ENCODE data around the gene SUPT5H.

SUPT5H gene

DNA sequence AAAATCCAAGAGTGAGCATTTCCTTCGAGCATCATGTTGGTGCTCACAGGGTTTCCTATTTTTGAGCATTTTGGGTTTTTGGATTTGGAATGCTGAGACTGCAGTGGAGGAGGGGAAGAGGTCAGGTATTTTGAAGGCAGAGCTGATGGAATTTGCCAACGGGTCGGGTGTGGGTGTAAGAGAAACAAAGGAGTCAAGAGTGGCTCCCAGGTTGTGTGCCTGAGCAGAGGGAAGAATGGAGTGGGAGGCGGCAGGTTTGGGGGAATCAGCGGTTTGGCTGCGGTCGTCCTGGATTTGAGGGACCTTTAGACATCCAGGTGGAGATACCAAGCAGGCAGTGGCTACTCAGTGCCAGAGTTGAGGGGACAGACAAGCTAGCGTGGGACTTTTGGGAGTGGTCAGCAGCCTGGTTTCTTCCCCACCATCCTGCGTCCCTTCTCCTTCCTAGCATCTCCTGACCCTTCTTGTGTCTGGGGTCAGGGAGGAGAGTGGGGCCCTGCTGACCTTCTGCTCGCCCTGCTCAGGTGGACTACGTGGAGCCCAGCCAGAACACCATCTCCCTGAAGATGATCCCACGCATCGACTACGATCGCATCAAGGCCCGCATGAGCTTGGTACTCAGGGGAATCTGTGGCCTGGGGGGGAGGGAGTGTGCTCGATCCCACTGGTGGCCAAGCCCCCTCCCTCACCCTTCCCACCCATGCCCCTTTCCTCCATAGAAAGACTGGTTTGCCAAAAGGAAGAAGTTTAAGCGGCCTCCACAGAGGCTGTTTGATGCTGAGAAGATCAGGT is 20.8 kb downstream of the SUPT5H start:
- DNase-seq (ENCODE audit: low read depth) = no peak
- TF ChIP-seq, protein P1, sequence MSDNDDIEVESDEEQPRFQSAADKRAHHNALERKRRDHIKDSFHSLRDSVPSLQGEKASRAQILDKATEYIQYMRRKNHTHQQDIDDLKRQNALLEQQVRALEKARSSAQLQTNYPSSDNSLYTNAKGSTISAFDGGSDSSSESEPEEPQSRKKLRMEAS (IDR thresholded peaks at IDR 0.05; ENCODE audit: low read depth, low read length) = no peak
- TF ChIP-seq, protein P2, sequence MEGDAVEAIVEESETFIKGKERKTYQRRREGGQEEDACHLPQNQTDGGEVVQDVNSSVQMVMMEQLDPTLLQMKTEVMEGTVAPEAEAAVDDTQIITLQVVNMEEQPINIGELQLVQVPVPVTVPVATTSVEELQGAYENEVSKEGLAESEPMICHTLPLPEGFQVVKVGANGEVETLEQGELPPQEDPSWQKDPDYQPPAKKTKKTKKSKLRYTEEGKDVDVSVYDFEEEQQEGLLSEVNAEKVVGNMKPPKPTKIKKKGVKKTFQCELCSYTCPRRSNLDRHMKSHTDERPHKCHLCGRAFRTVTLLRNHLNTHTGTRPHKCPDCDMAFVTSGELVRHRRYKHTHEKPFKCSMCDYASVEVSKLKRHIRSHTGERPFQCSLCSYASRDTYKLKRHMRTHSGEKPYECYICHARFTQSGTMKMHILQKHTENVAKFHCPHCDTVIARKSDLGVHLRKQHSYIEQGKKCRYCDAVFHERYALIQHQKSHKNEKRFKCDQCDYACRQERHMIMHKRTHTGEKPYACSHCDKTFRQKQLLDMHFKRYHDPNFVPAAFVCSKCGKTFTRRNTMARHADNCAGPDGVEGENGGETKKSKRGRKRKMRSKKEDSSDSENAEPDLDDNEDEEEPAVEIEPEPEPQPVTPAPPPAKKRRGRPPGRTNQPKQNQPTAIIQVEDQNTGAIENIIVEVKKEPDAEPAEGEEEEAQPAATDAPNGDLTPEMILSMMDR (IDR thresholded peaks at IDR 0.05; ENCODE audit: low read depth, low read length) = no peak
- TF ChIP-seq MYC (IDR thresholded peaks at IDR 0.05; ENCODE audit: low read depth, low read length) (no peak), POLR2A (IDR thresholded peaks at IDR 0.05; ENCODE audit: extremely low read depth, insufficient read length) (no peak)
- no peak overlapping the region for H3K4me3 ChIP-seq (ENCODE audit: low read depth, low read length)

DNA sequence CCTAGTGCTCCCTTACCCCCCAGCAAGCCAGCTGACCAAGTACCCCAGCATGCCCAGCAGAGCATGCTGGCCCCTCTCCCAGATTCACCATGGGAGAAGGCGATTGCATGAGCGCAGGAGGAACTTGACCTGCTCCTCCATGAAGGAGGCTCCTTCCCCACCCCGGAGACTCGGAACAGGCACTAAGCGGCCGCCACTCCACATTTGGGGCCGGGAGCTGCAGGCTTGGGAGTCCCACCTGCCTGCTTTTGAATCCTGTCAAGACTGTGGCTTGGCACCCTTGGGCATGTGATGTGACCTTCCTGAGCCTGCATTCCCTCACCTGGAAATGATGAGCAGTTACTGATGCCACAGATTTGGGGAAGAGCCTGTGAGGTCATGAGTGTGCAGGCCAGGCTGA is 22.6 kb downstream of the SUPT5H start:
- no peak overlapping the region for H3K4me3 ChIP-seq (ENCODE audit: low read depth, low read length)
- TF ChIP-seq MYC (IDR thresholded peaks at IDR 0.05; ENCODE audit: low read depth, low read length) (no peak), POLR2A (IDR thresholded peaks at IDR 0.05; ENCODE audit: extremely low read depth, insufficient read length) (no peak)
- TF ChIP-seq, protein P2 (IDR thresholded peaks at IDR 0.05; ENCODE audit: low read depth, low read length) = no peak
- TF ChIP-seq, protein P1 (IDR thresholded peaks at IDR 0.05; ENCODE audit: low read depth, low read length) = no peak
- no peak for DNase-seq (ENCODE audit: low read depth)

DNA sequence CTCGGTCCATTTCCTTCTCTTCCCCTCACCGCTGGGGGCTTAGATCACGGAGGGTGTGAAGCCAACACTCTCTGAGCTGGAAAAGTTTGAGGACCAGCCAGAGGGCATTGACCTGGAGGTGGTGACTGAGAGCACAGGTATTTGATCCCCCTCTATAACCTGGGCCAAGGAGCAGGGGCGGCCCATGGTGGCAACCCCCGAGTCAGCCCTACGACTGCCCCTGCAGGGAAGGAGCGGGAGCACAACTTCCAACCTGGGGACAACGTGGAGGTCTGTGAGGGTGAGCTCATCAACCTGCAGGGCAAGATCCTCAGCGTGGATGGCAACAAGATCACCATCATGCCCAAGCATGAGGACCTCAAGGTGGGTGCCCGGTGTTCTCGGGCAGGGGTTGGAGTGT is 23.7 kb downstream of the SUPT5H start:
- H3K4me3 ChIP-seq (ENCODE audit: low read depth, low read length) = no peak overlapping the region
- TF ChIP-seq, protein P1 (IDR thresholded peaks at IDR 0.05; ENCODE audit: low read depth, low read length) = no peak
- TF ChIP-seq POLR2A (IDR thresholded peaks at IDR 0.05; ENCODE audit: extremely low read depth, insufficient read length) = no peak
- TF ChIP-seq, protein P2 (IDR thresholded peaks at IDR 0.05; ENCODE audit: low read depth, low read length) = no peak
- no peak for TF ChIP-seq MYC (IDR thresholded peaks at IDR 0.05; ENCODE audit: low read depth, low read length)
- DNase-seq (ENCODE audit: low read depth) = no peak

DNA sequence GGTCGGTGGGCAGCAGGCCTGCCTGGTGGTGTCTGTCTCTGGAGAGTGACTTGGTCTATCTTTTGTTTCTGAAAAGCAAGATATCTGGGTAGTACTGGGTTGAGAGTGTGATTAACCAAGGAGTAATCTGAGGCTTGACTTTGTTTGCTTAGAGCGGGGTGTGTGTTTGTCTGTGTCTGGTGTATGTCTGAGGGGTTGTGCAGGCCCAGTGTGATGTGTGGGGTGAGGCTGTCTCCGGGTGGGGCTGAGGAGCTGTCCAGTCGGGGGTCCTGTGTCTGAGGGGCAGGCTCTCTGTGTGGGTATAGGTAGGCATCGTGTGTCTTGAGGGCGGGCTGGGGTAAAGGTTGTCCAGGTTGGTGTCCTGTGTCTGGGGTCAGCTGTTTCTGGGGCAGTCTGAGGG is 24.2 kb downstream of the SUPT5H start:
- H3K4me3 ChIP-seq (ENCODE audit: low read depth, low read length) = no peak overlapping the region
- TF ChIP-seq, protein P1 (IDR thresholded peaks at IDR 0.05; ENCODE audit: low read depth, low read length) = no peak
- TF ChIP-seq, protein P2 (IDR thresholded peaks at IDR 0.05; ENCODE audit: low read depth, low read length) = no peak
- TF ChIP-seq MYC (IDR thresholded peaks at IDR 0.05; ENCODE audit: low read depth, low read length) = no peak
- TF ChIP-seq POLR2A (IDR thresholded peaks at IDR 0.05; ENCODE audit: extremely low read depth, insufficient read length) = no peak
- DNase-seq (ENCODE audit: low read depth) = no peak

DNA sequence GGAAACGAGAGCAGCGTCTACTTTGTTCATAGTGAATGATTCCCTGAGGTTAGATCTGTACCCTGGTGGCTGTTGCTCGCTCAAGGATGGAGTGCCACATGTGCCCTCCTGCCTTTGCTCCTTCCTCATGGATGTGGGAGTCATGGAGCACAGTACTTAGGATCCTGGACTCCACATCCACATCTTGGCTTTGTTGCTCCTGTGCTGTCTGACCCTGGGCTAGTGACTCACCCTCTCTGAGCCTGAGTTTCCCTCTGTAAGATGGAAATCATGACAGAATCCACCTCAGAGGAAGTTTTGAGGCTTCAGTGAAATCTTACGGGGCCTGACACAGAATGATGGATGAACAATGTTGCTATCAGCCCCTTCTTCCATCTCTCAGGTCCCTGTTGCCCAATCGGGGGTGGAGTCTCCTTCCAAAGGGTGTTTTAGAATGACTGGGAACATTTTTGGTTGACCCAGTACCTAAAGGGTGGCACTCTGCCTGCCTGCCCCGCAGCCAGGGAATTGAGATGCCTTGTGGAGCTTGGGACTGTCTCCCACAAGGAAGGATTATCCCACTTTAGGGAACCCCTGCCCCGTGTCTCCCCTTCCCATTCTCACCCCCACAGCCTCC is 25.4 kb downstream of the SUPT5H start:
- no peak overlapping the region for H3K4me3 ChIP-seq (ENCODE audit: low read depth, low read length)
- no peak for DNase-seq (ENCODE audit: low read depth)
- TF ChIP-seq MYC (IDR thresholded peaks at IDR 0.05; ENCODE audit: low read depth, low read length) = no peak
- TF ChIP-seq, protein P1 (IDR thresholded peaks at IDR 0.05; ENCODE audit: low read depth, low read length) = no peak
- no peak for TF ChIP-seq POLR2A (IDR thresholded peaks at IDR 0.05; ENCODE audit: extremely low read depth, insufficient read length)
- TF ChIP-seq, protein P2 (IDR thresholded peaks at IDR 0.05; ENCODE audit: low read depth, low read length) = no peak
